ENCODE results near the gene CHCT1.
A peak's percentile ranks its signal among the peaks of the same experiment; 100 is the strongest.

Gene CHCT1

GRCh38 chr17:60435244-60436167 is 13.2 kb downstream of the CHCT1 start:
- Histone ChIP-seq H3K27ac (peak overlapping the region in 1 of 21 experiments; percentile 34), H3K4me3 (no peak overlapping the region)

- no peak overlapping the region for H3K27ac ChIP-seq
- no peak overlapping the region for H3K4me3 ChIP-seq
Observed at GRCh38 chr17:60436676-60437075, 14.4 kb downstream of the CHCT1 start.

- H3K4me3 ChIP-seq, result no peak overlapping the region
- H3K27ac ChIP-seq, result no peak overlapping the region
Observed at GRCh38 chr17:60439501-60439900, 17.2 kb downstream of the CHCT1 start.

- H3K4me3 ChIP-seq, result no peak overlapping the region
- no peak overlapping the region for H3K27ac ChIP-seq
Observed at GRCh38 chr17:60442271-60443173, 20.2 kb downstream of the CHCT1 start.

- Histone ChIP-seq H3K27ac (no peak overlapping the region), H3K4me3 (no peak overlapping the region)
Observed at GRCh38 chr17:60443713-60444112, 21.4 kb downstream of the CHCT1 start.

GRCh38 chr17:60445144-60445543 is 22.9 kb downstream of the CHCT1 start:
- Histone ChIP-seq H3K27ac (no peak overlapping the region), H3K4me3 (no peak overlapping the region)

- Histone ChIP-seq H3K27ac (no peak overlapping the region), H3K4me3 (no peak overlapping the region)
Observed at GRCh38 chr17:60447375-60447774, 25.1 kb downstream of the CHCT1 start.

- Histone ChIP-seq H3K27ac (no peak overlapping the region), H3K4me3 (no peak overlapping the region)
Observed at GRCh38 chr17:60451071-60451470, 28.8 kb downstream of the CHCT1 start.

- Histone ChIP-seq H3K27ac (no peak overlapping the region), H3K4me3 (no peak overlapping the region)
Observed at GRCh38 chr17:60451965-60452364, 29.7 kb downstream of the CHCT1 start.

- no peak overlapping the region for H3K27ac ChIP-seq
Observed at GRCh38 chr17:60455378-60455777, 33.1 kb downstream of the CHCT1 start.

GRCh38 chr17:60457148-60457547 is 34.9 kb downstream of the CHCT1 start:
- H3K4me3 ChIP-seq, result no peak overlapping the region
- H3K27ac ChIP-seq, result peak overlapping the region in 1 of 21 experiments; percentile 27

More at GRCh38 chr17:60455378-60455777, 33.1 kb downstream of the CHCT1 start:
- no peak overlapping the region for H3K4me3 ChIP-seq

GRCh38 chr17:60461584-60461983 is 39.3 kb downstream of the CHCT1 start:
- Histone ChIP-seq H3K27ac (no peak overlapping the region), H3K4me3 (no peak overlapping the region)

- Histone ChIP-seq H3K27ac (no peak overlapping the region), H3K4me3 (no peak overlapping the region)
Observed at GRCh38 chr17:60463157-60463835, 41.0 kb downstream of the CHCT1 start.

GRCh38 chr17:60464343-60464742 is 42.1 kb downstream of the CHCT1 start:
- no peak overlapping the region for H3K27ac ChIP-seq
- no peak overlapping the region for H3K4me3 ChIP-seq

GRCh38 chr17:60468371-60468770 is 46.1 kb downstream of the CHCT1 start:
- Histone ChIP-seq H3K27ac (no peak overlapping the region), H3K4me3 (no peak overlapping the region)

GRCh38 chr17:60471451-60471850 is 49.2 kb downstream of the CHCT1 start:
- Histone ChIP-seq H3K27ac (no peak overlapping the region), H3K4me3 (no peak overlapping the region)

GRCh38 chr17:60472449-60472848 is 50.2 kb downstream of the CHCT1 start:
- Histone ChIP-seq H3K4me3 (no peak overlapping the region), H3K27ac (no peak overlapping the region)

- Histone ChIP-seq H3K27ac (no peak overlapping the region), H3K4me3 (no peak overlapping the region)
Observed at GRCh38 chr17:60473788-60474187, 51.5 kb downstream of the CHCT1 start.
